HL-60 (cell line): ENCODE results near the gene CNOT8.

Source experiments
- DNase-seq, 2 experiments: peaks; one replicate each; pipeline ENCODE4 v3.0.0-alpha.2; 2010 to 2020; ENCODE audit warnings: low read depth in 1 of 2, low spot score in 1 of 2
- H3K27ac ChIP-seq: fragments of 250-450 bp; sonication (Bioruptor Pico); replicated peaks from 2 replicates; pipeline ENCODE4 v1.5.1; 2020; ENCODE audit warnings: mild to moderate bottlenecking, moderate library complexity
- H3K27me3 ChIP-seq: fragments of 250-450 bp; sonication (Bioruptor Pico); 2 replicates; pipeline ENCODE4 v1.5.1; 2021; ENCODE audit warnings: mild to moderate bottlenecking, moderate library complexity; ENCODE audit not compliant: insufficient read depth, poor library complexity, severe bottlenecking
- H3K4me3 ChIP-seq: replicated peaks from 2 replicates; pipeline ENCODE4 v1.5.1; 2011; ENCODE audit warnings: mild to moderate bottlenecking, control low read depth, low read length; ENCODE audit not compliant: insufficient read depth
- CTCF ChIP-seq: IDR thresholded peaks from one replicate; pipeline ENCODE4 v1.5.1; 2011; ENCODE audit warnings: low read length, control low read depth, inconsistent platforms; ENCODE audit not compliant: insufficient read depth
- GABPA ChIP-seq: IDR thresholded peaks from 2 replicates; pipeline ENCODE4 v1.6.1; 2012; ENCODE audit warnings: low read depth
- POLR2AphosphoS5 ChIP-seq: IDR thresholded peaks from 2 replicates; pipeline ENCODE4 v1.6.1; 2012; ENCODE audit warnings: low read depth
- REST ChIP-seq: IDR thresholded peaks from 2 replicates; pipeline ENCODE4 v1.6.1; 2012; ENCODE audit warnings: low read depth; ENCODE audit not compliant: insufficient replicate concordance
- SPI1 ChIP-seq: IDR thresholded peaks from 2 replicates; pipeline ENCODE4 v1.6.1; 2012; ENCODE audit warnings: low read depth, mild to moderate bottlenecking, borderline replicate concordance

CNOT8 gene

GRCh38 chr5:154881986-154882385, 23.6 kb downstream of the CNOT8 start:
- no peak for TF ChIP-seq REST
- no peak for TF ChIP-seq POLR2AphosphoS5
- no peak for TF ChIP-seq CTCF
- TF ChIP-seq GABPA = no peak
- TF ChIP-seq SPI1 = no peak
- DNase-seq = no peak
- H3K27ac ChIP-seq = no peak overlapping the region

DNA sequence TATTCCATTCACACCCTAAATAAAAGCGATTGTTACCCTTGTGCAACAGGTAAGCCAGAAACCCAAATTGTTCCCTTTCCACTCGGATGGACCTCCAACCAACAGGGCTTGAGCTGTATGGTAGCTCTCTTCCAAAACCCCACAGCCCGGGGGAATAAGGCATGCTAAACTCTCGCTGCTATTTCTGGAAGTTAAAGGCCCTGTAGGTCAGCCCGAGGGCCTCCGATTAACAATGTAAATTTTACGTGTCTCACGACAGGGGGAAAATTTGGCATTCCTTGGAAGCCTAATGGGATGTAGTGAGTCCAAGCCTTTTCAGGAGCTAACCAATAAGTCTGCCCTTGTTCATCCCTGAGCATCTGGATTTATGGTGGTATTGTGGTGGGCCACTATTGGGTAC, 26.0 kb downstream of the CNOT8 start:
- Histone ChIP-seq H3K4me3 (no peak overlapping the region), H3K27ac (no peak overlapping the region), H3K27me3 (no peaks in the 10 kb centered on the region)
- no peak for DNase-seq
- no peak for TF ChIP-seq REST
- TF ChIP-seq SPI1 = no peak
- TF ChIP-seq GABPA = no peak
- no peak for TF ChIP-seq POLR2AphosphoS5
- TF ChIP-seq CTCF = no peak

More at GRCh38 chr5:154881986-154882385, 23.6 kb downstream of the CNOT8 start:
- no peaks in the 10 kb centered on the region for H3K27me3 ChIP-seq
- no peak overlapping the region for H3K4me3 ChIP-seq

DNA sequence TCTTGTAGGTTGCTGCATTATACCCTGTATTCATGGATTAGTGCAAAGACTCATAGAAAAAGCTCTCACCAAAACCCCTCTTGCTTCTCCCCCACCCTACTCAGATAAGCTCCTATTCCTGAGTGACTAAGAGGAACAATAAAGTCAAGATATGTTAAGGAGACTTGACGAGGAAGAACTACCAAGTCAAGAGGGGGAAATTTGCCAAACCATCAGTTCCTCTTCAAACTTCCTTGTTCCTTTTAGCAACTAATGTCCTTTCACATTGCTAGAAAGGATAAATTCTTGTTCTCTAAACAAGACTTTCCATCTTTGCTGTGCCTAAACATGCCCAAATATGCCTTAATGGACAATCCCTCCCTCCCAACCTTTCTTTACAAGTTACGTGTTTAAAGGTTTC, 27.0 kb downstream of the CNOT8 start:
- Histone ChIP-seq H3K27ac (no peak overlapping the region), H3K27me3 (no peaks in the 10 kb centered on the region), H3K4me3 (no peak overlapping the region)
- no peak for TF ChIP-seq GABPA
- TF ChIP-seq SPI1 = peak; percentile 72; the same call in 1 of the 2 replicates
- DNase-seq = peak in 1 of 2 experiments; percentile 66

GRCh38 chr5:154892369-154892771, 33.9 kb downstream of the CNOT8 start:
- H3K27me3 ChIP-seq = no peaks in the 10 kb centered on the region
- no peak for DNase-seq
- H3K4me3 ChIP-seq = no peak overlapping the region
- no peak for TF ChIP-seq GABPA
- no peak for TF ChIP-seq REST
- no peak for TF ChIP-seq POLR2AphosphoS5
- TF ChIP-seq SPI1 = no peak
- no peak for TF ChIP-seq CTCF
- no peak overlapping the region for H3K27ac ChIP-seq
